Stimulated activated CD4-positive, alpha-beta T cell treated with anti-CD3 and anti-CD28 coated beads, Interleukin-2, amount 100 ng/mL, for 48 hours (primary cell): ENCODE measurements around the gene TMSB4Y.

ENCODE experiments used
- DNase-seq, 2 donors: peaks; one replicate each; pipeline ENCODE4 v3.0.0-alpha.2; 2020

Gene TMSB4Y

GRCh38 chrY:13703568-13703968 lies at the start of gene TMSB4Y:
Gene TMSB4Y, plus strand, starts transcription at chrY:13703899.
- peak in 1 of 2 donors; percentile 36 for DNase-seq

- DNase-seq: no peak
Observed at GRCh38 chrY:13664162-13664561, 39.5 kb upstream of the TMSB4Y start.

GRCh38 chrY:13671122-13671521 lies 32.6 kb upstream of the TMSB4Y start:
- no peak for DNase-seq

DNA sequence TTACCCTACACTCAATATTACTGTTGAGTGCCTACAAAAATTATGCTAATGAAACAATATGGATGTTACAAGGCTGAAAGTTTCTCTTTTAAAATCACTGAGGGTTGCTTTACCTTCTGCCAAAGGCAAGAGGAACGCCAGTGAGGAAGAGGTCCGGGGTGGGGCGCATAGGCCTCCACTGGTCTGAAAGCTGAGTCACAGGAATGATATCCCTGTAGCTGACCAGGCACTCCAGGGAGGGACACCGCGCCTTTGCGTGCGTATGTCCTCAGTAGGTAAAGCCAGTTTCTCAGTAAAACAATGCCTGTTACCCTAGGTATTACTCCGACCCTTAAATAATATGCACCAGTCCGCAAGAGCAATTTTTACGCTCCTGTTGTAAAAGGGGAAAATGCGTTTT lies 1.4 kb upstream of the TMSB4Y start:
- no peak for DNase-seq

GRCh38 chrY:13704121-13704930 lies 627 bp downstream of the TMSB4Y start:
- peak in 1 of 2 donors; percentile 1 for DNase-seq

DNA sequence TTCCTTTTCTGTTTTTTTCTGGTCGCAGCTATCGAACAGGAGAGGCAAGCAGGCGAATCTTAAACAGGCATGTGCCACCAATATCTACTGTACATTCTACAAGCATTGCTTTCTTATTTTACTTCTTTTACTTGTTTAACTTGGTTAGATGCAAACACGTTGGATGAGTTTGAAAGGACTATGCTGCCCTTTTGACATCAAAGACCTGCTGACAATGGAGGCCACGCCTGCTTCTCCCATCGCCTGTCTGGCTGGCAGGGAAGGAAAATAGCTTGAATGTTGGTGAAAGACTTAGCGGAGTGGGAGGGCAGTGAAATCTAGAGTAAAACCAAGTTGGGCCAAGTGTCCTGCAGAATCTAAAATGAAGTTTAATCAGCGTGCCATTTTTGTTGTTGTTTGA lies 1.5 kb downstream of the TMSB4Y start:
- no peak for DNase-seq

DNA sequence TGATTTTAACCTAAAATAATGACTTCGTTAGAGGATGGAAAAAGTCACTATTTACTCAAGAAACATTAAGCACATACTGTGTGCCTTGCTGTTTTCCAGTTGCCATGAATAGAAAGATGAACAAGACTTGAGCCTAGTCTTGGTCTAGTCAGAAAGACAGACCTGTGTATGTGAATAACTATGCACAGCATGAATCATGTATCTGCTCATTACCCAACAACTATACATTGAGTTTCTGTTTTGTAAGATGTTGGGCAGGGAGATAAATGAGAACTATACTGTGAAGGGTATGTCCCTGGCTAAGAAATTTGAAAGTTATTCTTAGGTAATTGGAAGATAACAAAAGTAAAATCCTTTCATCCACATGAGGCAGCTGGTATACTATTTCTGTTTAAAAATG lies 4.3 kb downstream of the TMSB4Y start:
- DNase-seq: no peak

DNA sequence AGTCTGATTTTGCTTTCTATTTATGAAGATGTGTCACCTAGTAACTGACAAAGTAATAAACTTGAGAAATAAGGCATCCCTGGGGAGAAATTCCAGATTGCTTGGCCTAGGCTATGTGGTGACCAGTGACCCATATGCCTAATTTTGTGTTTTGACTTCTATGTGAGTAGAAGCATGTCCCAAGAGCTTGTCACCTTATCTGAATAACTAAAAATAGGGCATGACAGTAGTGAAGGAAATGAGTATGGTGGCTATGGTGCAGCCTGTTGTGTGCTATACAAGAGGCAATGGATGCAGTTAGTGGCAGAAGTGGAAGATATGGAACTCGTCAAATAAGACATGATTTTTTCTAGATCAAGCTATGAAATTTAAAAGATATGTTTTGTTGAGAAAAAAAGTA lies 15.3 kb downstream of the TMSB4Y start:
- no peak for DNase-seq

GRCh38 chrY:13729517-13729916 lies 25.8 kb downstream of the TMSB4Y start:
- no peak for DNase-seq

- no peak for DNase-seq
Observed at GRCh38 chrY:13738618-13739017, 34.9 kb downstream of the TMSB4Y start.

DNA sequence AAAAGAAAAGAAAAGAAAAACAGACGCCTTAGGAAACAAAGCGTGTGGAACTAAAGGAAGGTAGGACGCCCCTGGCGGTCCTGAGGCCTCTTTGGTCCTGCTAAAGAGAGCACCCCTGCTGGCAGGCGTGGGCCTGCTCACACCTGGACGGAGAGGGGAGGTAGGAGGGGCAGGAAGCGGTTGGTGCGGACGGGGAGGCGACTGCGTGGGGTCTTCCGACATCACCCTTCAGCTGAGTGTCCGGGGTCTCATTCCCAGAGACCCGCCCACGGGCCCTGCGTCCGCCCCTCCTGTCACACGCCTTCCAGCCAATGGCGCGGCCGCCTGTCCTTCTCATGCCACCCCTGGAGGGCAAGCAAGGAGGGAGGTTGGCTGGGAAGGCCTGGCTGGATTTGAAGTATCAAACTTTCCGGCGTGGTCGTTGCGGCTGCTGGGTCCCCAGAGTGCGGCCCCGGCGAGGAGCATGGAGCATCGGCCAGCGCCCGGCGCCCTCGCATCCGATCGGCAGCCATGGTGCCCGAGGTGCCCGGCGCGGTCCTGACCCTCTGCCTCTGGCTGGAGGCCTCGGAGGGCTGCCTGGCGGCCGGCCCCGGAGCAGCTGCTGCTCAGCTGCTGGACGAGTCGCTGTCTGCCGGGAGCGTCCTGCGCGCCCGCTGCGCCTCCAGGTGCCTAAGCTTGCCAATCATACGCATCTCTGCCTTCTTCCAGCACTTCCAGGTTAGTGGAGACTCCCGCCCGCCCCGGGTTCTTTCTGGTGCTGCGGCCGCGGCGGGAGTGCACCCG lies 47.8 kb downstream of the TMSB4Y start:
- DNase-seq: no peak

GRCh38 chrY:13754661-13755060 lies 51.0 kb downstream of the TMSB4Y start:
- DNase-seq: no peak
